A549 treated with ZK216348 at 1 μM for 4 hours (cell line): ENCODE results near the gene TESK1. TPM values are rescaled to one million over a fixed set of nuclear protein-coding genes. Genes with fewer than 3 reads are reported as not detected.

Source experiments
- total RNA-seq: library from RNA; stranded (reverse); fragments of 200-300 nt; extraction: Qiagen RNA extraction; gene quantifications from 5 replicates; pipeline ENCODE4 v1.2.3, GENCODE V29; 2022; ENCODE audit warnings: low read depth

TESK1 gene, protein sequence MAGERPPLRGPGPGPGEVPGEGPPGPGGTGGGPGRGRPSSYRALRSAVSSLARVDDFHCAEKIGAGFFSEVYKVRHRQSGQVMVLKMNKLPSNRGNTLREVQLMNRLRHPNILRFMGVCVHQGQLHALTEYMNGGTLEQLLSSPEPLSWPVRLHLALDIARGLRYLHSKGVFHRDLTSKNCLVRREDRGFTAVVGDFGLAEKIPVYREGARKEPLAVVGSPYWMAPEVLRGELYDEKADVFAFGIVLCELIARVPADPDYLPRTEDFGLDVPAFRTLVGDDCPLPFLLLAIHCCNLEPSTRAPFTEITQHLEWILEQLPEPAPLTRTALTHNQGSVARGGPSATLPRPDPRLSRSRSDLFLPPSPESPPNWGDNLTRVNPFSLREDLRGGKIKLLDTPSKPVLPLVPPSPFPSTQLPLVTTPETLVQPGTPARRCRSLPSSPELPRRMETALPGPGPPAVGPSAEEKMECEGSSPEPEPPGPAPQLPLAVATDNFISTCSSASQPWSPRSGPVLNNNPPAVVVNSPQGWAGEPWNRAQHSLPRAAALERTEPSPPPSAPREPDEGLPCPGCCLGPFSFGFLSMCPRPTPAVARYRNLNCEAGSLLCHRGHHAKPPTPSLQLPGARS
- 22.7 to 34.4 TPM (median 30.2 TPM) in 5 replicates for total RNA-seq

GRCh38 chr9:35604578-35605350 lies at the start of gene TESK1:
TSS of gene TESK1 (plus strand) at chr9:35605262. CDS start at chr9:35605620, 358 bp downstream.

DNA sequence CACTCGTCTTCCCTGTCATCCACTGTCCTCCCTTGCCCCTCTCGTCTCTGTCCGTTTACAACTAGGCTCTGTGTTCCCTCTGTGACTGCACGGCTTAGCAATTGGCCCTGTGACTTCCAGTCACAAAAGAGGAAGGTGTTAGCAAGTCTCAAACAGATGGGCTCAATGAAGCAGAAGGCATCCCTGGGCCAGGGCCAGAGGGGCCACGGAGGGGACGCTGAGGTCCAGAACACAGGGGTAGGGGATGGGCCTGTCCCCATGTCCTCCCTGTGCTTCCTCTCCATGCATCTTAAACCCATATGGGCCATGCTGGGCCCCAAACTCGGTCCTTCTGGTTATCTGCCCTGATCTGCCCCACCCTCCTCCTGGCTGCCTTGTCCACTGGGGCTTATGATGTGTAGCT lies 13.3 kb downstream of the TESK1 start, which contains the start of gene CD72:
TSS of gene CD72 (minus strand) at position 89 of the 403 bp plus-strand sequence. CDS start 110 bp downstream, outside the sequence.

DNA sequence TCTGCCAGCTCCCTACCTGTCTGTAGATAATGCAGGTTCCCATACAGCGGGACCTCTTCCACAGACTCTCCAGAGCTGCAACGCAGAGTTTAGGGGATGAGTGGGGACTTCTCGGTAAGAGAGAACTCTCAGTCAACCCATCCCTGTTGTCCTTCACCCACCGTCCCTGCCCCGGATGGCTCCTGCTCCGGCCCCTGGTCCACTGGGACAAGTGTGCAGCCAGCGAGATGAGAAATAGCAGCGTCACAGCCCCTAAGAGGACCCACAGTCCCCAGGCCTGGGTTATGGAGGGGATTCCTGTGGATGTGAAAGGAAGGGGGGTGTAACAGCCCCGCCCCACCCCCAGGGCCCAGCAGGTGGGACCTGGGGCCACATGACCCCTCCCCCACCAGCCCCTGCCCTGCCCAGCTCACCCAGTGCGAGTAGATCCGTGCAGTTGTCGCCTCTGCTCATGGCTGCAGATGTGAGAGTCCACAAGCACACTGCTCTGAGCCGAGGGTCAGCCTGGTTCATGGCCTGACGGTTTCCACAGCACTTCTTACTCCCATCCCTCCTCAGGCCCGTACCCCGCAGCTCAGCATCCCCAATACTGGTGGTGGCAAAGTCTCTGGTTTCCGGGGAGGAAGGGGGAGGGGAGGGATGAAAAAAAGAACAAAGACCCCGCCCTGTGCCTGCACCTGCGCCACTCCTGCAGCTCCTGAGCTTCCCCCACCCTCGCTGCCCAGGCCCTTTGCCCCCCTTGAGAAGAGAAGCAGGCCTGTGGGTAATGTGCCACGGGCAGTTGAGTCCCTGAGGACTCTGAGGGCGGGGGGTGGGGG lies 45.5 kb downstream of the TESK1 start, which contains the start of gene SIT1:
TSS of gene SIT1 (minus strand) at position 591 of the 818 bp plus-strand sequence. CDS start at position 513, 78 bp downstream.

GRCh38 chr9:35657546-35658136 lies 52.6 kb downstream of the TESK1 start, which contains the start of gene RMRP:
TSS of gene RMRP (minus strand) at chr9:35658019.

DNA sequence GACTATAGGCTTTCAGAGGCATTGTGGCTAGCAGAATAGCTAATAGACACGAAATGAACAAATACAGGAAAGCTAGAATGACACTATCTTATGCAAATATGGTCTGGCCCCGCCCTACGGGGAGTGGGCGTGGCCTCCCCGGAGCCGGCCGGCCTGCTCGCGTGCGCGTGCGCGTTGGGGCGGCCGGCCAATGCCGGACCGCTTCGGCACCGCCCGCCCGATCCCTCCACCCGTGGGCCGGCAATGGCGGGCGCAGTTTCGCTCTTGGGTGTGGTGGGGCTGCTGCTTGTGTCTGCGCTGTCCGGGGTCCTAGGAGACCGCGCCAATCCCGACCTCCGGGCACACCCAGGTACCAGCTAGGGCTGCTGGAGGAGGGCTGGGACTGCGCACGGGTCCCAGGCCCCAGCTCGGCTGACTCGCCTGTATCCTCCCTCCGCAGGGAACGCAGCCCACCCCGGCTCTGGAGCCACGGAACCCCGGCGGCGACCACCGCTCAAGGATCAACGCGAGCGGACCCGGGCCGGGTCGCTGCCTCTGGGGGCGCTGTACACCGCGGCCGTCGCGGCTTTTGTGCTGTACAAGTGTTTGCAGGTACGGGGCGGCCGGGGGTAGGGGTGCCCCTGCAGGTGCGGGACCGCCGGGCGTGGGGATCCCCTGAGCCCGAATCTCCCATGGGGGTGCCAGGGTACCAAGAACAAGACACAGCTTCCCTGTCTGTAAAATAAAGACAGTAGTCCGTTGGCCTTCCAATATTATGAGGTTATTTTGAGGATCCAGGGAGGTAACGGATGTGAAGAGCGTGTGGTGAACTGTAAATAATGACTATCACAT lies 53.3 kb downstream of the TESK1 start, which contains the start of gene CCDC107:
TSS of gene CCDC107 (plus strand) at position 156 of the 831 bp plus-strand sequence. CDS start at position 244, 88 bp downstream.

Other genes with a start within 250 kb of the TESK1 start
- 18.2 to 39.9 TPM (median 32.4 TPM) in 5 replicates for gene RUSC2, start 115.2 kb upstream of the TESK1 start, total RNA-seq
- 0.11 to 0.41 TPM (median 0.18 TPM) in 4 of 5 replicates, not detected in the other for gene CD72, start 13.2 kb downstream of the TESK1 start, total RNA-seq
- gene SIT1, start 45.7 kb downstream of the TESK1 start, total RNA-seq, result not detected in 5 replicates
- gene RMRP, start 52.8 kb downstream of the TESK1 start, total RNA-seq, result 7.2 to 17.6 TPM (median 8.8 TPM) in 3 of 5 replicates, not detected in the others
- gene CCDC107, start 53.0 kb downstream of the TESK1 start, total RNA-seq, result 19.3 to 29.9 TPM (median 27.5 TPM) in 5 replicates
- gene ARHGEF39, start 59.9 kb downstream of the TESK1 start, total RNA-seq, result 14.7 to 19.5 TPM (median 18.0 TPM) in 5 replicates
- gene CA9, start 68.7 kb downstream of the TESK1 start, total RNA-seq, result 3.0 to 7.1 TPM (median 6.1 TPM) in 5 replicates
- gene TPM2, start 84.7 kb downstream of the TESK1 start, total RNA-seq, result 628 to 733 TPM (median 691 TPM) in 5 replicates
- 89.5 to 138 TPM (median 130 TPM) in 5 replicates for gene TLN1, start 126.9 kb downstream of the TESK1 start, total RNA-seq
- 55.1 to 65.3 TPM (median 58.7 TPM) in 5 replicates for gene CREB3, start 127.4 kb downstream of the TESK1 start, total RNA-seq
- gene GBA2, start 144.0 kb downstream of the TESK1 start, total RNA-seq, result 22.0 to 42.9 TPM (median 33.7 TPM) in 5 replicates
- gene RGP1, start 144.0 kb downstream of the TESK1 start, total RNA-seq, result 11.3 to 19.1 TPM (median 16.9 TPM) in 5 replicates
- gene MSMP, start 149.0 kb downstream of the TESK1 start, total RNA-seq, result 0.62 TPM in 1 of 5 replicates, not detected in the others
- gene NPR2, start 186.3 kb downstream of the TESK1 start, total RNA-seq, result 3.2 to 7.5 TPM (median 6.1 TPM) in 5 replicates
- gene SPAG8, start 207.0 kb downstream of the TESK1 start, total RNA-seq, result 0.32 to 0.72 TPM (median 0.56 TPM) in 4 of 5 replicates, not detected in the other
- 58.4 to 99.6 TPM (median 93.8 TPM) in 5 replicates for gene HINT2, start 209.8 kb downstream of the TESK1 start, total RNA-seq
- not detected in 5 replicates for gene FAM221B, start 223.5 kb downstream of the TESK1 start, total RNA-seq
- gene TMEM8B, start 224.0 kb downstream of the TESK1 start, total RNA-seq, result 1.8 to 4.3 TPM (median 3.1 TPM) in 5 replicates